Colonic mucosa (tissue), 4 donors: Measurements from ENCODE around the gene PALM3. TPM values are rescaled to one million over a fixed set of nuclear protein-coding genes. Genes with fewer than 3 reads are reported as not detected.
A peak's percentile ranks its signal among the peaks of the same experiment; 100 is the strongest.

Source experiments
- DNase-seq: peaks from one replicate; pipeline ENCODE4 v3.0.0-alpha.2; 2020
- H3K27ac ChIP-seq: fragments of 200-600 bp; one replicate; pipeline ENCODE4 v1.8.0; 2021
- H3K27me3 ChIP-seq: fragments of 200-600 bp; one replicate; pipeline ENCODE4 v1.8.0; 2021
- H3K36me3 ChIP-seq: fragments of 200-600 bp; one replicate; pipeline ENCODE4 v1.8.0; 2021
- H3K4me1 ChIP-seq: fragments of 200-600 bp; one replicate; pipeline ENCODE4 v1.8.0; 2021; ENCODE audit warnings: mild to moderate bottlenecking
- H3K4me3 ChIP-seq: fragments of 200-600 bp; one replicate; pipeline ENCODE4 v1.8.0; 2021
- H3K9ac ChIP-seq, 2 donors: one replicate each; pipeline ENCODE4 v1.7.0; 2013; ENCODE audit warnings: control low read depth in 2 of 2, low read depth in 2 of 2, low read length in 2 of 2
- H3K9me3 ChIP-seq: fragments of 200-600 bp; one replicate; pipeline ENCODE4 v1.8.0; 2021
- intact Hi-C: fragments of 100-400 bp; cut with DNase I; formaldehyde crosslinking; loops from one replicate; pipeline ENCODE4 v1.14.1; 2022
- total RNA-seq, 2 donors: library from RNA; stranded (reverse); fragmentation: NEBNext Ultra II Directional in 1 of 2; extraction: Animal tissue kit (Norgen Biotek cat#: 25700) in 1 of 2; gene quantifications; one replicate each; pipeline ENCODE4 v1.2.1, GENCODE V29; 2021
- TF ChIP-seq, protein P1 (sequence below): fragments of 200-600 bp; IDR thresholded peaks from one replicate; pipeline ENCODE4 v1.8.0; 2022; ENCODE audit warnings: antibody characterized with exemption, mild to moderate bottlenecking
- donor health status: healthy.
- donor health status: DM: no; HTN: no; CAD: no.
- donor health status: DM: no; HTN: no; CAD: no.

PALM3 gene
- total RNA-seq, 2 donors from 2014 or later, result 0.37 to 1.6 TPM

DNA sequence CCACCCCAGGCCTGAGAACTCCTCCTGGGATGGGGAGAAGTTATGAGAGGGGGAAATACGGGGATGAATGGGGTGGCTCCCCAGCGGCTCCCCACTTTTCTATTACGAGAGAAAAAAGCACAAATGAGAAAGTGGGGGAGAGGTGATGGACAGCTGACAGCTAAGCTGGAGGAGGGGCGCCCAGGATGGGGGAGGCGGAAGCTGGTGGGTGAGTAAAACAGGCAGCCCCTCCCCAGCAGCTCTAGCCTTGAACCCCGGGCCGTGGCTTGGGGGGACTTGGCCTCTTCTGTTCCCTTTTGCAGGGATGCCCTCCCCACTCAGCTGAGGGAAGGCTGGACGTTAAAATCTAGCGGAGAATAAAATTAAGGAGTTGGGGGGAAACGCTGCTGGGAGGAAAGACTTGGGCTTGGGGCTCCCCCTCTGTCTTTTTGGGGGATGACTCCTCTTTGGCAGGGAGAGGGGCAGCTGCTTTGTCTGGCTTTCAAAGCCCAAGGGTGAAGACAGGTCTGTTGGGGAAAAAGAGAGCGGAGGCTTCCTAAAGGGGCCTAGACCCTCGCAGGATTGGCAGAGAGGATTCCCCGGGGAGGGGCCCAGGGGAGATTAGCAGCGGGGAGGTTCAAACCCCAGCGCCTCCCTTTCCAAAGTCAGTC, 30.1 kb upstream of the PALM3 start:
- intact Hi-C loops, result no loop called here
- peak; percentile 56 for DNase-seq
- peak overlapping the region; percentile 84 for H3K4me3 ChIP-seq
- H3K4me1 ChIP-seq, result no peaks in the 10 kb centered on the region
- no peaks in the 10 kb centered on the region for H3K27me3 ChIP-seq
- TF ChIP-seq, protein P1, sequence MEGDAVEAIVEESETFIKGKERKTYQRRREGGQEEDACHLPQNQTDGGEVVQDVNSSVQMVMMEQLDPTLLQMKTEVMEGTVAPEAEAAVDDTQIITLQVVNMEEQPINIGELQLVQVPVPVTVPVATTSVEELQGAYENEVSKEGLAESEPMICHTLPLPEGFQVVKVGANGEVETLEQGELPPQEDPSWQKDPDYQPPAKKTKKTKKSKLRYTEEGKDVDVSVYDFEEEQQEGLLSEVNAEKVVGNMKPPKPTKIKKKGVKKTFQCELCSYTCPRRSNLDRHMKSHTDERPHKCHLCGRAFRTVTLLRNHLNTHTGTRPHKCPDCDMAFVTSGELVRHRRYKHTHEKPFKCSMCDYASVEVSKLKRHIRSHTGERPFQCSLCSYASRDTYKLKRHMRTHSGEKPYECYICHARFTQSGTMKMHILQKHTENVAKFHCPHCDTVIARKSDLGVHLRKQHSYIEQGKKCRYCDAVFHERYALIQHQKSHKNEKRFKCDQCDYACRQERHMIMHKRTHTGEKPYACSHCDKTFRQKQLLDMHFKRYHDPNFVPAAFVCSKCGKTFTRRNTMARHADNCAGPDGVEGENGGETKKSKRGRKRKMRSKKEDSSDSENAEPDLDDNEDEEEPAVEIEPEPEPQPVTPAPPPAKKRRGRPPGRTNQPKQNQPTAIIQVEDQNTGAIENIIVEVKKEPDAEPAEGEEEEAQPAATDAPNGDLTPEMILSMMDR, result no peak
- H3K36me3 ChIP-seq, result no peaks in the 10 kb centered on the region
- no peaks in the 10 kb centered on the region for H3K9me3 ChIP-seq
- peak overlapping the region; percentile 95 for H3K27ac ChIP-seq
- peak overlapping the region; percentile 50 to 84 for H3K9ac ChIP-seq

DNA sequence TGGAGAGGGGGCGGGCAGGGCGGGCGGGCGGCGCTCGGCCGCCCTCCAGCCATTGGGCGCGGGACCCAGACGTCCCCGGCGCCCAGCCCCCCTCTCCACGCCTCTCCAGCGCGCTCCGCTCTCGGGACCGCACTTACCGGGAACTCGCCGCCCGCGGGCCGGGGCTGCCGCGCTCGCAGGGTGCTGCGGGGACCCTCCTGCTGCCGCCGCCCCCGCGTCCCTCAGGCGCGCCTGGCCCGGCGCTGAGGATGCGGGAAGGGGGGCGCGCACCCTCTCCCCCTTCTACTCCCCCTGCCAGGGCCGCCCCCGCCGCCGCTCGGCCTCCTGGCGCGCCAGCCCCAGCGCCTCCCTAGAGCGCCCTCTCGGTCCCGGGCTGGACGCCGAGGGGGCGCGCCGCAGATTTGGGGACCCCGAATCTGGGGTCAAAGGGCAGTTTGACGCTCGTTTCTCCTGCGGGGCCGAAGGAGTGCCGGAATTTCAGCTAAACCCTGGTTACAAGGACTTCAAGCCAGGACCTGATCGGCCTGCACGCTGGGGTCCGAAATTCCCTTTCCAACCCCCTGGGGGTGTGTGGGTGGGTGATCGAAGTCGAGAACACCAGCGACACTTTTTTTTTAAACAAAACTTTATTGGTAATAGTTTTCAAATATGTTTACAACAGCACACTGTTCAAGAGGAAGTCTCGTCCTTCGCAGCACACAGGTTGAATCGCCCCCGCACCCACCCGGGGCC, 29.4 kb upstream of the PALM3 start:
- TF ChIP-seq, protein P1, result no peak
- Histone ChIP-seq H3K4me1 (no peaks in the 10 kb centered on the region), H3K36me3 (no peaks in the 10 kb centered on the region), H3K9ac (peak overlapping the region; percentile 80 to 84), H3K27me3 (no peaks in the 10 kb centered on the region), H3K4me3 (peak overlapping the region; percentile 84), H3K27ac (peak overlapping the region; percentile 95), H3K9me3 (no peaks in the 10 kb centered on the region)
- intact Hi-C loops, result no loop called here
- peak; percentile 84 for DNase-seq

DNA sequence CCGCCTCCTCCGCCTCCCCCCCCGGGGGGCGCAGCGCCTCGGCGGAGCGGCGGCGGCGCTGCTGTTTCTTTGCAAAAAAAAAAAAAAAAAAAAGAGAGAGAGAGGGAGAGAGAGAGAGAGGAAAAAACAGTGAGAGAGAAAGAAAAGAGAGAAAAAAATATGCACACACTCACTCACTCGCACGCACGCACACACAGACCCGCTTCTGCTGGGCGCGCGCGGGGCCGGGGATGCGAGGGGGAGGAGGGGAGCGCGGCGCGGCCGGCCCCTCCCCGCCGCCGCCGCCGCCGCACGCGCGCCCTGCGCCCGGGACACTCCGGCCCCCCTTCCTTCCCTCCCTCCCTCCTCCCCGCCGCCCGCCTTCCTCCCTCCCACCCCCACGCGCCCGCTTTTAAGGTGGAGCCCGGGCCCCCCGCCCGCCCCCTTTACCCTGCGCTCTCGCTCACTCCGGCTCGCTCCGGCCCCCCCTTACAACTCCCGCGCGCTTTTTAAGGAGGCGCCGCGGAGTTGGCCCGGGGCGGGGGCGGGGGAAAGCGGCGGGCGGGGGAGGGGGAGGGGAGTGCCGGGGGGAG, 28.7 kb upstream of the PALM3 start, which contains the start of gene SAMD1:
Gene SAMD1, minus strand, starts transcription at position 243 of the 572 bp plus-strand sequence.
- DNase-seq, result peak; percentile 88
- peak within 1 kb of the TSS; percentile 95 for H3K27ac ChIP-seq
- no peaks in the 10 kb centered on the region for H3K9me3 ChIP-seq
- TF ChIP-seq, protein P1, result no peak
- H3K4me1 ChIP-seq, result no peaks in the 10 kb centered on the region
- H3K27me3 ChIP-seq, result no peaks in the 10 kb centered on the region
- intact Hi-C loops, result no loop called here
- no peaks in the 10 kb centered on the region for H3K36me3 ChIP-seq
- H3K9ac ChIP-seq, result peak within 1 kb of the TSS; percentile 80 to 84
- H3K4me3 ChIP-seq, result peak within 1 kb of the TSS; percentile 84

DNA sequence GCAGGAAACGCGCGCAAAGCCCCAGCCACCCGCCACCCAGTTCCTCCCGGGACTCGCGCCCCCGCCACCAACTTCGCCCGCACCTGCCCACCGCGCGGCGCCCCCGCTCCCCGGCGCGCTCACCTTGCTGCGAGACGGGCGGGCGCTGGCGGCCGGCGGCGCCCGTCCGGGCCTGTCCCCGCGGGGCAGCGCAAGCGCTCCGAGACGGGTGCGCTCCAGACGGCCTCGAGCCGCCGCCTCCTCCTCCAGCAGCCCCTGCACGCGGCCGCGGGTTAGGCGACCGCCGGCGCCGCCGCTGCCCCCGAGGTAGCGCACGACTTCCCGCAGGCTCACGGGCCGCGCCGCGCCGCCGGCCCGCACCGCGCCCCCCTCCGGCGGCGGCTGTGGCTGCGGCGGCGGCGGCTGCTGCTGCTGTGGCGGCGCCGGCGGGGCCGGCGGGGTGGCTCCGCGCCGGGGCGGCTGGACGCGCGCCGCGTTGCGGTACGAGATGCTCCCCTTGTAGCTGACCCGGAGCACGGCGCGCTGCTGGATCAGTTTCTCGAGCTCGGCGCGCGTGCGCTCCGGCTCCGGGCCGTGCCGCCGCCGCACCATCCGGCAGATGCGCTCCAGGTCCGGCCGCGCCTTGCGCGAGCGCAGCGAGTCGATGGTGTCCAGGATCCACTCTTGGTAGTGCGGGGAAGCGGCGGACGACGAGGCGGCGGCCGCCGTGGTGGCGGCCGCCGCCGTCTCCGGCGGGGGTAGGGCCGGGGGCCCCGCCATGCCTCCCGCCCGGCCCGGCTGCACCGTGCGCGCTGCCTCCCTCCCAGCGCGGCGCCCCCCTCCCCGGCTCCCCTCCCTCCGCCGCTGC, 28.0 kb upstream of the PALM3 start:
- Histone ChIP-seq H3K27ac (peak overlapping the region; percentile 60), H3K9me3 (no peaks in the 10 kb centered on the region), H3K4me1 (no peaks in the 10 kb centered on the region), H3K27me3 (no peaks in the 10 kb centered on the region), H3K4me3 (peak overlapping the region; percentile 48), H3K36me3 (no peaks in the 10 kb centered on the region), H3K9ac (peak overlapping the region; percentile 3 to 56)
- intact Hi-C loops, result no loop called here
- TF ChIP-seq, protein P1, result no peak
- no peak for DNase-seq

DNA sequence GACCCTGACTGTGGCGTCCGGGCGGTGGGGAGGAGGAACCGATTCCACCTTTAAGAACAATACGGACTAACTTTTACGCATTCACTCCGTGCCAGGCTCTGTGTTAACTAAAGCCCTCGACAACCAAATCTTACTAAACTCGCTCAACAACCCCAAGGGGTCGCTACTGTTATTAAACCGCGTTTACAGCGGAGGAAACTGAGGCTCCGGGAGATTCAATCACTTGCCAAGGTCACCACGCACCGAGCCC, 27.5 kb upstream of the PALM3 start:
- DNase-seq, result no peak
- H3K4me3 ChIP-seq, result peak overlapping the region; percentile 40
- intact Hi-C loops, result no loop called here
- peak overlapping the region; percentile 3 to 56 for H3K9ac ChIP-seq
- TF ChIP-seq, protein P1, result no peak
- H3K27me3 ChIP-seq, result no peaks in the 10 kb centered on the region
- no peak overlapping the region for H3K27ac ChIP-seq
- H3K4me1 ChIP-seq, result no peaks in the 10 kb centered on the region
- no peaks in the 10 kb centered on the region for H3K36me3 ChIP-seq
- H3K9me3 ChIP-seq, result no peaks in the 10 kb centered on the region
